Measurements from ENCODE around the gene EDN2. TPM values are rescaled to one million over a fixed set of nuclear protein-coding genes. Genes with fewer than 3 reads are reported as not detected.

Gene EDN2
- total and polyA plus RNA-seq, 8 donors = 1.5 to 71.8 (median 2.5) TPM; not detected in 3

GRCh38 chr1:41480204-41481108 is 4.0 kb downstream of the EDN2 start:
- Histone ChIP-seq H3K27ac (peak overlapping the region in 1 of 5 donors; percentile 22), H3K27me3 (no peaks in the 10 kb centered on the region), H3K4me3 (no peak overlapping the region), H3K36me3 (no peaks in the 10 kb centered on the region), H3K9me3 (no peaks in the 10 kb centered on the region), H3K4me1 (peaks cover 40 to 71% (median 59%) of the 10 kb centered on the region in 4 donors)
- WGBS, 5 donors = 88 to 94% (median 92%) methylated on average over 8 to 10 of the region's 10 CpGs
- DNase-seq = no peak
- TF ChIP-seq POLR2A (IDR thresholded peaks at IDR 0.05) = no peak
- no peak for TF ChIP-seq CTCF (IDR thresholded peaks at IDR 0.05)
- no peak for TF ChIP-seq POLR2AphosphoS5 (IDR thresholded peaks at IDR 0.05)
- intact Hi-C loops (cut with DNase I; ENCODE audit: low total_unique reads) = no loop called here

DNA sequence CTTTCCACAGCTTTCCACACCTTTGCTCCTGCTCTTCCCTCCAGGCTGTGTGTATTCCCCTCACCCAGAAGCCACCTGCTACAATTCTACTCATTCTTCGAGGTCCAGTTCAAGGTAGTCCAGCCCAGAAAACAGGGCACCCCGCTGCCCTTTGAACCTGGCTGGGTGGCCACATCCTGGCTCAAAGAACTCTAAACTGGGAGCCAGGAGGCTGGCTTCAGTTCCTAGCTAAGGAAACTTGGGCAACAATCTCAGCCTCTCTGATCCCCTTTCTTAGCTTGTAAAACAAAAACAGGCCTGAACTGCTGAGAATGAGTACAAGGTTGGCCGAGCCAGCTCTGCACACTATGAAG is 4.7 kb downstream of the EDN2 start:
- TF ChIP-seq POLR2A (IDR thresholded peaks at IDR 0.05) = no peak
- no peak for TF ChIP-seq POLR2AphosphoS5 (IDR thresholded peaks at IDR 0.05)
- TF ChIP-seq CTCF (IDR thresholded peaks at IDR 0.05) = no peak
- no peak for TF ChIP-seq EP300 (IDR thresholded peaks at IDR 0.05)
- intact Hi-C loops (cut with DNase I; ENCODE audit: low total_unique reads) = no loop called here
- 82 to 88% (median 84%) methylated on average over 3 of the region's 3 CpGs for WGBS, 5 donors
- H3K9me3 ChIP-seq = no peaks in the 10 kb centered on the region
- H3K4me3 ChIP-seq = no peak overlapping the region
- H3K27me3 ChIP-seq = no peaks in the 10 kb centered on the region
- no peak for DNase-seq
- peaks cover 38 to 71% (median 58%) of the 10 kb centered on the region in 4 donors for H3K4me1 ChIP-seq
- H3K36me3 ChIP-seq = no peaks in the 10 kb centered on the region
- H3K27ac ChIP-seq = peak overlapping the region in 1 of 5 donors; percentile 22

DNA sequence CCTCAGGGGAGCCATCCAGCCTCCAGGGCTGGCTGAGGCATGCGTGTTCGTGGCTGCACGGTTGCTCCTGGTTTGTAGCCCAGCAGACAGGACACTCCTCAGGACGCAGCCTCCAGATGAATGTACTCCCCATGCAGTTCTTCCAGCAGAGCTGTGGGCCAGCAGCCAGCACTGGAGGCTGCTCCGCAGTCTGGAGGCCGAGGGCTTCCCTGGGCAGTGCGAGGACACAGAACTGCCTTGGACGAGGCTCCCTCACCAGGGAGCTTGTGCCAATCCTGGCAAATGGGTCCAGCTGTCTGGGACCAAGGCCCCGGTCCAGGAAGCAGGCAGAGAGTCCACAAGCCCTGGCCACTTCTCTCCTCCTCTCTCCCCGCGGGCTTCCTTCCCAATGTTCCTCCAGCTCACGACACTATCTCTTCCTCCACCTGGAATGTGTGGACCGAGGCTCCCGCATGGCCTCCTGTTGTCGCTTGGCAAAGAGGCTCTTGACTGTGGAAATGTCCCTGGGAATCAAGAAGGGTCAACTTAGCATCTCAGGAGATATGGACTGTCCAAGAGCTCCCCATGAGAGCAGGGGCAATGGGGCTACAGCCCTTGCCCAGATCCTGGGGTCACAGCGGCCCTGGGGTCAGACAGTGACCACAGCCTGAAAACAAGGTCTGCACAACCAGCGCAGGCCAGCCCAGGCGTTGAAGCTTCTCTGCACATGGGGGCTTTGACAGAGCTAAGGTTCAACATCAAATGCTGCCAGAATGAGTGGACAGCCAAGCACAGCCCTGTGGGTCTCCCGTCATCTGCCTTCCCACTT is 5.3 kb downstream of the EDN2 start:
- no peak overlapping the region for H3K4me3 ChIP-seq
- H3K9me3 ChIP-seq = no peaks in the 10 kb centered on the region
- no peaks in the 10 kb centered on the region for H3K27me3 ChIP-seq
- peaks cover 36 to 71% (median 55%) of the 10 kb centered on the region in 4 donors for H3K4me1 ChIP-seq
- no peak for TF ChIP-seq CTCF (IDR thresholded peaks at IDR 0.05)
- no peak for TF ChIP-seq EP300 (IDR thresholded peaks at IDR 0.05)
- no peak for TF ChIP-seq POLR2AphosphoS5 (IDR thresholded peaks at IDR 0.05)
- TF ChIP-seq POLR2A (IDR thresholded peaks at IDR 0.05) = no peak
- 69 to 80% (median 75%) methylated on average over 16 to 19 of the region's 19 CpGs for WGBS, 5 donors
- DNase-seq = peak in 1 of 2 donors; percentile 82
- peak overlapping the region in 1 of 5 donors; percentile 47 for H3K27ac ChIP-seq
- intact Hi-C loops (cut with DNase I; ENCODE audit: low total_unique reads) = no loop called here
- H3K36me3 ChIP-seq = no peaks in the 10 kb centered on the region

- WGBS, 5 donors = 85 to 93% (median 90%) methylated on average over 12 of the region's 12 CpGs
- Histone ChIP-seq H3K4me1 (peaks cover 26 to 67% (median 49%) of the 10 kb centered on the region in 4 donors), H3K9me3 (no peaks in the 10 kb centered on the region), H3K27ac (no peak overlapping the region), H3K4me3 (no peak overlapping the region), H3K36me3 (no peaks in the 10 kb centered on the region), H3K27me3 (no peaks in the 10 kb centered on the region)
- TF ChIP-seq CTCF (IDR thresholded peaks at IDR 0.05) = no peak
- no peak for TF ChIP-seq POLR2A (IDR thresholded peaks at IDR 0.05)
- no peak for TF ChIP-seq POLR2AphosphoS5 (IDR thresholded peaks at IDR 0.05)
- no peak for TF ChIP-seq EP300 (IDR thresholded peaks at IDR 0.05)
- DNase-seq = no peak
- intact Hi-C loops (cut with DNase I; ENCODE audit: low total_unique reads) = no loop called here
Observed at GRCh38 chr1:41478118-41478748, 6.2 kb downstream of the EDN2 start.
